Activated CD8-positive, alpha-beta memory T cell treated with anti-CD3 and anti-CD28 coated beads, Interleukin-2, amount 50 U/mL, for 24 hours (primary cell): ENCODE data around the gene CAPZB.

Experiments used
- DNase-seq: peaks from one replicate; pipeline ENCODE4 v3.0.0-alpha.2; 2020; ENCODE audit errors: extremely low read depth

CAPZB gene

GRCh38 chr1:19328486-19328885 is 156.9 kb downstream of the CAPZB start:
- no peak for DNase-seq

- DNase-seq = no peak
Measured at GRCh38 chr1:19327736-19328135, 157.6 kb downstream of the CAPZB start.

- DNase-seq = no peak
Measured at GRCh38 chr1:19327301-19327700, 158.0 kb downstream of the CAPZB start.

- DNase-seq = no peak
Measured at GRCh38 chr1:19326748-19327065, 158.6 kb downstream of the CAPZB start.

- no peak for DNase-seq
Measured at GRCh38 chr1:19325958-19326747, 159.2 kb downstream of the CAPZB start.

GRCh38 chr1:19325368-19325957 is 159.9 kb downstream of the CAPZB start:
- DNase-seq = no peak

GRCh38 chr1:19324665-19324990 is 160.7 kb downstream of the CAPZB start:
- DNase-seq = no peak

GRCh38 chr1:19323987-19324664 is 161.2 kb downstream of the CAPZB start:
- no peak for DNase-seq

- DNase-seq = no peak
Measured at GRCh38 chr1:19322481-19322880, 162.9 kb downstream of the CAPZB start.

GRCh38 chr1:19321071-19321470 is 164.3 kb downstream of the CAPZB start:
- no peak for DNase-seq

GRCh38 chr1:19319196-19319595 is 166.1 kb downstream of the CAPZB start:
- no peak for DNase-seq

- no peak for DNase-seq
Measured at GRCh38 chr1:19317126-19317910, 168.0 kb downstream of the CAPZB start.

GRCh38 chr1:19315378-19316198 is 169.8 kb downstream of the CAPZB start:
- DNase-seq = no peak

- no peak for DNase-seq
Measured at GRCh38 chr1:19313961-19314882, 171.1 kb downstream of the CAPZB start.

- no peak for DNase-seq
Measured at GRCh38 chr1:19313636-19313959, 171.7 kb downstream of the CAPZB start.

GRCh38 chr1:19312782-19313635 is 172.3 kb downstream of the CAPZB start:
- DNase-seq = no peak

- DNase-seq = peak; percentile 50
Measured at GRCh38 chr1:19311931-19312781, 173.2 kb downstream of the CAPZB start, which contains the start of the genes AKR7A2 and SLC66A1. Gene AKR7A2 (minus strand): TSS chr1:19312144. CDS start chr1:19312124, 20 bp downstream. Gene SLC66A1 (plus strand): TSS chr1:19312326. CDS start chr1:19317678, 5,352 bp downstream.

GRCh38 chr1:19311503-19311930 is 173.8 kb downstream of the CAPZB start:
- no peak for DNase-seq
